ENCODE measurements around the gene SHROOM4. TPM values are rescaled to one million over a fixed set of nuclear protein-coding genes. Genes with fewer than 3 reads are reported as not detected.

The SHROOM4 gene
- total RNA-seq, 1 donor: 0.43 TPM

DNA sequence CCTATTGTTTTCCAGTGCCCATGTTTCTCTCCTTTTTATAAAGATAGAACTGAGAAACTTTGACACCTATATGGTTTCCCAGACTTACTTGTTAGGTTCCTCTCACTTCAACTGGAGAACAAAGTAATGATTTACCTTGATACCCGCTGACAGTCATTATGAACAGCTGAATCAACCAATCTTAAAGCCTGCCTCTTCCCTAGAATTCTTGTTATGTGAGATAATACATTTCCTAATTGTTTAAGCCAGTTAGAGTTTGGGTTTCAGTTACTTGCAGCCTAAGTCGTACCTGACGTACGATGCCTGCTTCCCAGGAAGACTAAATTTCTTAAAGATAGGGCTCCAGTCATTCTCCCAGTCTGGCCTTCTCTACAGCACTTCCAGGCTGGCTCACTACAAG, 97.3 kb downstream of the SHROOM4 start:
- H3K4me3 ChIP-seq (ENCODE audit: low read depth, low read length): no peak overlapping the region
- DNase-seq (ENCODE audit: low read depth): no peak
- TF ChIP-seq, protein P1, sequence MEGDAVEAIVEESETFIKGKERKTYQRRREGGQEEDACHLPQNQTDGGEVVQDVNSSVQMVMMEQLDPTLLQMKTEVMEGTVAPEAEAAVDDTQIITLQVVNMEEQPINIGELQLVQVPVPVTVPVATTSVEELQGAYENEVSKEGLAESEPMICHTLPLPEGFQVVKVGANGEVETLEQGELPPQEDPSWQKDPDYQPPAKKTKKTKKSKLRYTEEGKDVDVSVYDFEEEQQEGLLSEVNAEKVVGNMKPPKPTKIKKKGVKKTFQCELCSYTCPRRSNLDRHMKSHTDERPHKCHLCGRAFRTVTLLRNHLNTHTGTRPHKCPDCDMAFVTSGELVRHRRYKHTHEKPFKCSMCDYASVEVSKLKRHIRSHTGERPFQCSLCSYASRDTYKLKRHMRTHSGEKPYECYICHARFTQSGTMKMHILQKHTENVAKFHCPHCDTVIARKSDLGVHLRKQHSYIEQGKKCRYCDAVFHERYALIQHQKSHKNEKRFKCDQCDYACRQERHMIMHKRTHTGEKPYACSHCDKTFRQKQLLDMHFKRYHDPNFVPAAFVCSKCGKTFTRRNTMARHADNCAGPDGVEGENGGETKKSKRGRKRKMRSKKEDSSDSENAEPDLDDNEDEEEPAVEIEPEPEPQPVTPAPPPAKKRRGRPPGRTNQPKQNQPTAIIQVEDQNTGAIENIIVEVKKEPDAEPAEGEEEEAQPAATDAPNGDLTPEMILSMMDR (IDR thresholded peaks at IDR 0.05; ENCODE audit: insufficient read depth, low read depth, low read length): no peak

DNA sequence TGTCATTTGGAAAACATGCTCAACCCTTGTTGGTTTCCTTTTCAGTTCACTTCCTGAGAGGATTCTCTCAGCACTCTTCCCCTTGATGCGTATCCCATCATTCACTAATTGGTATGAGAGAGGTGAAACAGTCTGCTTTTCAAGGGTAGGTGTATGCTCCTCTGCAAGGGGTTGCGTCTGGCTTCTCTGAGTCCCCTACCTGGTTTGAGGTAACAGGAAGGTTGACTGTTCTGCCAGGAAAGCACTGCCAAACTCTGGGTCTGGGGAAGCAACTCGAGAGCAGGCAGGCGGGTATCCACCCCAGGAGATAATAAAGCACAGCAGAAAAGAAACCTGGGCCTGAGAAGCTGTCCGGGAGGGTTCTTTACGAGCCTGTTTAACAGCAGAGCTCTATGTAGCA, 101.2 kb downstream of the SHROOM4 start:
- TF ChIP-seq, protein P1 (IDR thresholded peaks at IDR 0.05; ENCODE audit: insufficient read depth, low read depth, low read length): no peak
- H3K4me3 ChIP-seq (ENCODE audit: low read depth, low read length): no peak overlapping the region
- DNase-seq (ENCODE audit: low read depth): no peak

DNA sequence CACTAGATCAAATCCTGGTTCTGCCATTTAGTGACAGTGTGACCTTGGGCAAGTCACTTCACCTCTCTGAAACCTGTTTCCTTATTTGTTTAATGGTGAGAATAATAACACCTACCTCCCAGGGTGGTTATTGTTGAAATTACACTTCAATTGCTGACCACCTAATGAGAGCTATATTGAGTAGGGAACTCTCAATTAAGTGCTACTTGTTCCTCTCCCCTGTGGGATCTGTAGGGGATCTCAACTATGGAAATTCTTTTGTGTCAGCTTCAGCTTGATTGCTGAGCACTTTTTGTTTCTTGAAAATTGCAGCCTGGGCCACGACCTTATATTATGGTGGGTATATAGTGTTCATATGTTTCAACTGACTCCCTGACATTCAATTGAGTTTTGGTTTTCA, 102.1 kb downstream of the SHROOM4 start:
- TF ChIP-seq, protein P1 (IDR thresholded peaks at IDR 0.05; ENCODE audit: insufficient read depth, low read depth, low read length): no peak
- no peak for DNase-seq (ENCODE audit: low read depth)
- H3K4me3 ChIP-seq (ENCODE audit: low read depth, low read length): no peak overlapping the region

DNA sequence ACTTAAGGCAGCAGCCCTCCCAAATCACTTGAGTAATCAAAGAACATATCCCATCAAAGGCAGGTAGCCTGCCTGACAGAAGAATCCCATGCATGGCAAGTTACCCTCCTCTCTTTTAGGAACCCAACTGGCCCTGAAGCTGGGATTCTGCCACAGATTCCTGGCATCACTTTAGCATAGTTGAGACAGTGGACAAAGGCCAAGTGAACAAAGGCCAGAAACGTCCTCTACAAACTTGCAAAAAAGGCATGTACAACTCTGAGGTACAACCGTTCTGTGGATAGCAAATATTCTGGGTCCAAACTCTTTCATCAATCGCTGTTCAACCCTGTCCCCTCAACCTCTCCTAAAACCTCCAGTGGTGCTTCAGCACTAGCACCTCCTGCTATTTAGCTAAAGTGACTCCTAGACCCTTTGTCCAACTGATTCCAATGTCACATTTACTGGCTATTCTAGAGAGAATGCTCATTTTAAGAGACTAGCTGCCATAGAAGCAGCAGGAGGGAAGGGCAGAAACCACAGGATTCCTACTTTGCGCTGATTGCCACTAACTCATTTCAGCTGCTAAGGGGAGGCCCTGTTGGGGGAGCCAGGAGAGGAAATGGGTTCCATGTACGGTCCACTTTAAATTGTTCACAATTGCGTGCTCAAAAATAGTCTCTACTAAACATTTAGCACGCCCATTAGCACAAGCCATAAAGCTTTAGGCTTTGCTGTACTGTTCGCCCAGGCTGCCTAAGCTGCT, 105.9 kb downstream of the SHROOM4 start:
- no peak for DNase-seq (ENCODE audit: low read depth)
- TF ChIP-seq, protein P1 (IDR thresholded peaks at IDR 0.05; ENCODE audit: insufficient read depth, low read depth, low read length): no peak

DNA sequence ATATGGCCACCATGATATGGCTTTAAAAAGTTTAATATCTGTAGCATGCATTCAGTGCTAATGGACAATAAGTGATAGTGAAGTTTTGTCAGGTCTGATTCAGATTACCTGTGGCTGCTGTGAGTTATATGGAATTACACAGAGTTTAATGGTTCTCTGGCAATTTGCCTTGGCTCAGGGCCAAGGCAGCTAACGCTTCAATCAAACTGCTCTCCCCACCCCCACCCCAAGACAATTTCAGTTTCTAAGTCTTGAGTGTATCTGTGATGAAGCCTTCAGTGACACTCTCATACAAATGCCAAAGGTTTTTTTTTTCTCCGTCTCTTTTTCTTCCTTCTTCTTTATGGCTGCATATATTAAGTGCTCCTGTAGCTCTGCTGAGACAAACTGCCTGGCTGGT, 106.6 kb downstream of the SHROOM4 start:
- TF ChIP-seq, protein P1 (IDR thresholded peaks at IDR 0.05; ENCODE audit: insufficient read depth, low read depth, low read length): no peak
- no peak overlapping the region for H3K4me3 ChIP-seq (ENCODE audit: low read depth, low read length)
- DNase-seq (ENCODE audit: low read depth): no peak

More for the DNA sequence above, 105.9 kb downstream of the SHROOM4 start:
- H3K4me3 ChIP-seq (ENCODE audit: low read depth, low read length): no peak overlapping the region

DNA sequence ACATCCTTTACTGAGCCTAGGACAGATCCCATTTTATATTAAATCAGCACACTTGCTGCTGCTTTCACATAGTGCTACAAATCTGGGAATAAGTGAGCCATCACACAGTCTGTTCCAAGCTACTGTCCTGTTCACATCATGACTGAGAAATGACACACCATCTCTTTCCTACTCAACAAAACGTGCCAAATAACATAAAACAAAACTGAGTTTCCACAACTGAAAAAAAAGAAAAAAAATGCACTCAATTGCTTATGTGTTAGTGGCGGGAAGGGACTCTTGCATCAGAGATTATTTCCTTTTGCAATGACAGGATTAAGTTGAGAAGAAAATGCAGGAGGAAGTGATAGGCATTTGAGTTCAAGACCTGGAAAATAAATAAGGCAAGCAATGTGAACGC, 109.0 kb downstream of the SHROOM4 start:
- no peak overlapping the region for H3K4me3 ChIP-seq (ENCODE audit: low read depth, low read length)
- DNase-seq (ENCODE audit: low read depth): no peak
- TF ChIP-seq, protein P1 (IDR thresholded peaks at IDR 0.05; ENCODE audit: insufficient read depth, low read depth, low read length): no peak

DNA sequence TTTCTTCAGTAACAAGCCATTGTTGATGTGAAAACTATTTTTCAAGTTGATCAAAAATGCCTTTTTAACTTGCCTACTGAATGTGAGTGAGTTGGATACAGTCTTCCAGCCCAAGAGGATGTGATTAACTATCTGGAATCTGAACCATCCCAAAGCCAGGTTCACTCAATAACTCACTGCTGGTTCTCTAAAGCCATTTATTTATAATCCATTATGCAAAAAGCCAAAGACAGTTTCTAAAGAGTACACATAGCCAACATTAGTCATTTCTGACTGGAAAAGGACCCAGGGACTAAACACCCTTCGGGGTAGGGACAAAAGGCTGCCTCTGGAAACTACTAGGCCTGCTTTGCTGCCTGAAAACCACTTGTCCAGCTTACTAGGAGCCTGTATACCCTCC, 109.6 kb downstream of the SHROOM4 start:
- no peak for DNase-seq (ENCODE audit: low read depth)
- no peak overlapping the region for H3K4me3 ChIP-seq (ENCODE audit: low read depth, low read length)
- TF ChIP-seq, protein P1 (IDR thresholded peaks at IDR 0.05; ENCODE audit: insufficient read depth, low read depth, low read length): no peak
